Adrenal gland (tissue), 5 donors: Measurements from ENCODE around the gene NDUFB10.

ENCODE experiments used
- POLR2A ChIP-seq, 2 donors: fragments of 450-650 bp; IDR thresholded peaks; one replicate each; pipeline ENCODE4 v1.6.1; 2017; ENCODE audit warnings: antibody characterized with exemption in 2 of 2, mild to moderate bottlenecking in 2 of 2, moderate library complexity in 1 of 2
- TF ChIP-seq, protein P1 (sequence below), 6 experiments: fragments of 450-650 bp in 4 of 6; fragments of 200-600 bp in 2 of 6; sonication (generic) in 1 of 6; IDR thresholded peaks; 1 replicate in 5 of 6; 2 replicates in 1 of 6; pipeline versions ENCODE4 v1.5.1 to v1.8.0; 2016 to 2021; ENCODE audit warnings: antibody characterized with exemption in 6 of 6, mild to moderate bottlenecking in 2 of 6, moderate library complexity in 1 of 6
- donor health status: DM: no; HTN: no; CAD: no.

DNA sequence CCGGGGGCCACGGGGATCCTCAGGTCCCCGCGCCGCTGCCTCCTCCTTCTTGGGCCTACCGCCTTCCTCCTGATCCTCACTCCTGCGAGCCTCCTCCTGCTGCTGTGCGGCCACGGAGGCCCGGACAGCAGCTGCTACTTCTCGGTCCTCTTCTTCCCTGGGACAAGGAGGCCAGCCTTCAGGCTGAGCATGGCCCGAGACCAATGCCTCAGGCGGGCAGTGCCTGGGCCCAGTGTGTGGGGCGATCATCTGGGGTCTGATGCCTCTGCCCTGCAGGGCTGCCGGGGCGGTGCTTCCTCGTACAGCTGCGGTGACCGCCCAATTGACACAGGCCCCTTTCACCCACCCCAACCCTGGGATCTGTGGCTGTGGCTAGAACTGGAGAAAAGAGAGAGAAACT, 41.7 kb downstream of the NDUFB10 start:
- TF ChIP-seq, protein P1, sequence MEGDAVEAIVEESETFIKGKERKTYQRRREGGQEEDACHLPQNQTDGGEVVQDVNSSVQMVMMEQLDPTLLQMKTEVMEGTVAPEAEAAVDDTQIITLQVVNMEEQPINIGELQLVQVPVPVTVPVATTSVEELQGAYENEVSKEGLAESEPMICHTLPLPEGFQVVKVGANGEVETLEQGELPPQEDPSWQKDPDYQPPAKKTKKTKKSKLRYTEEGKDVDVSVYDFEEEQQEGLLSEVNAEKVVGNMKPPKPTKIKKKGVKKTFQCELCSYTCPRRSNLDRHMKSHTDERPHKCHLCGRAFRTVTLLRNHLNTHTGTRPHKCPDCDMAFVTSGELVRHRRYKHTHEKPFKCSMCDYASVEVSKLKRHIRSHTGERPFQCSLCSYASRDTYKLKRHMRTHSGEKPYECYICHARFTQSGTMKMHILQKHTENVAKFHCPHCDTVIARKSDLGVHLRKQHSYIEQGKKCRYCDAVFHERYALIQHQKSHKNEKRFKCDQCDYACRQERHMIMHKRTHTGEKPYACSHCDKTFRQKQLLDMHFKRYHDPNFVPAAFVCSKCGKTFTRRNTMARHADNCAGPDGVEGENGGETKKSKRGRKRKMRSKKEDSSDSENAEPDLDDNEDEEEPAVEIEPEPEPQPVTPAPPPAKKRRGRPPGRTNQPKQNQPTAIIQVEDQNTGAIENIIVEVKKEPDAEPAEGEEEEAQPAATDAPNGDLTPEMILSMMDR (IDR thresholded peaks at IDR 0.05): no peak
- TF ChIP-seq POLR2A (IDR thresholded peaks at IDR 0.05): no peak
